AG09309 (cell line): ENCODE results near the gene SRCAP.

Source experiments
- DNase-seq: peaks from one replicate; pipeline ENCODE4 v3.0.0-alpha.2; 2010; ENCODE audit warnings: low read depth
- H3K4me3 ChIP-seq: 2 replicates; pipeline ENCODE4 v1.5.1; 2011; ENCODE audit warnings: mild to moderate bottlenecking, low read depth, low read length, moderate library complexity; ENCODE audit not compliant: control insufficient read depth
- TF ChIP-seq, protein P1 (sequence below): IDR thresholded peaks from 2 replicates; pipeline ENCODE4 v1.5.1; 2011; ENCODE audit warnings: mild to moderate bottlenecking, low read depth, low read length, inconsistent platforms; ENCODE audit not compliant: insufficient read depth, control insufficient read depth; ENCODE audit errors: missing control alignments

Gene SRCAP

GRCh38 chr16:30654856-30655255 is 44.1 kb upstream of the SRCAP start:
- TF ChIP-seq, protein P1, sequence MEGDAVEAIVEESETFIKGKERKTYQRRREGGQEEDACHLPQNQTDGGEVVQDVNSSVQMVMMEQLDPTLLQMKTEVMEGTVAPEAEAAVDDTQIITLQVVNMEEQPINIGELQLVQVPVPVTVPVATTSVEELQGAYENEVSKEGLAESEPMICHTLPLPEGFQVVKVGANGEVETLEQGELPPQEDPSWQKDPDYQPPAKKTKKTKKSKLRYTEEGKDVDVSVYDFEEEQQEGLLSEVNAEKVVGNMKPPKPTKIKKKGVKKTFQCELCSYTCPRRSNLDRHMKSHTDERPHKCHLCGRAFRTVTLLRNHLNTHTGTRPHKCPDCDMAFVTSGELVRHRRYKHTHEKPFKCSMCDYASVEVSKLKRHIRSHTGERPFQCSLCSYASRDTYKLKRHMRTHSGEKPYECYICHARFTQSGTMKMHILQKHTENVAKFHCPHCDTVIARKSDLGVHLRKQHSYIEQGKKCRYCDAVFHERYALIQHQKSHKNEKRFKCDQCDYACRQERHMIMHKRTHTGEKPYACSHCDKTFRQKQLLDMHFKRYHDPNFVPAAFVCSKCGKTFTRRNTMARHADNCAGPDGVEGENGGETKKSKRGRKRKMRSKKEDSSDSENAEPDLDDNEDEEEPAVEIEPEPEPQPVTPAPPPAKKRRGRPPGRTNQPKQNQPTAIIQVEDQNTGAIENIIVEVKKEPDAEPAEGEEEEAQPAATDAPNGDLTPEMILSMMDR: no peak
- DNase-seq: no peak
- H3K4me3 ChIP-seq: no peak overlapping the region

- H3K4me3 ChIP-seq: no peak overlapping the region
- DNase-seq: no peak
- TF ChIP-seq, protein P1: no peak
Measured at GRCh38 chr16:30655815-30656347, 43.1 kb upstream of the SRCAP start.

GRCh38 chr16:30656388-30656787 is 42.6 kb upstream of the SRCAP start:
- no peak overlapping the region for H3K4me3 ChIP-seq
- TF ChIP-seq, protein P1: no peak
- no peak for DNase-seq

GRCh38 chr16:30656974-30657865 is 41.8 kb upstream of the SRCAP start:
- TF ChIP-seq, protein P1: no peak
- DNase-seq: peak; percentile 25

GRCh38 chr16:30657866-30658730 is 40.9 kb upstream of the SRCAP start, which contains the start of gene FBRS:
Gene FBRS, plus strand, starts transcription at chr16:30658431. Its CDS starts 1,088 bp downstream, at chr16:30659519.
- peak; percentile 100 for DNase-seq
- TF ChIP-seq, protein P1: peak; percentile 59
- H3K4me3 ChIP-seq: peak within 1 kb of the TSS; percentile 91

More at GRCh38 chr16:30656974-30657865, 41.8 kb upstream of the SRCAP start:
- H3K4me3 ChIP-seq: peak overlapping the region; percentile 41
